DMS153 treated with DMSO at 0.1 percent for 48 hours (cell line): Measurements from ENCODE around the gene SSC5D.
"Not testable (repeated sequence)": the region's sequence is repeated elsewhere in the genome, so short reads cannot be mapped to it uniquely, and the experiment has no call there.

Experiments
- DNase-seq: peaks from one replicate; lab custom pipeline; 2025; ENCODE audit not compliant: unreplicated experiment; lab: John Stamatoyannopoulos, UW

The SSC5D gene

DNA sequence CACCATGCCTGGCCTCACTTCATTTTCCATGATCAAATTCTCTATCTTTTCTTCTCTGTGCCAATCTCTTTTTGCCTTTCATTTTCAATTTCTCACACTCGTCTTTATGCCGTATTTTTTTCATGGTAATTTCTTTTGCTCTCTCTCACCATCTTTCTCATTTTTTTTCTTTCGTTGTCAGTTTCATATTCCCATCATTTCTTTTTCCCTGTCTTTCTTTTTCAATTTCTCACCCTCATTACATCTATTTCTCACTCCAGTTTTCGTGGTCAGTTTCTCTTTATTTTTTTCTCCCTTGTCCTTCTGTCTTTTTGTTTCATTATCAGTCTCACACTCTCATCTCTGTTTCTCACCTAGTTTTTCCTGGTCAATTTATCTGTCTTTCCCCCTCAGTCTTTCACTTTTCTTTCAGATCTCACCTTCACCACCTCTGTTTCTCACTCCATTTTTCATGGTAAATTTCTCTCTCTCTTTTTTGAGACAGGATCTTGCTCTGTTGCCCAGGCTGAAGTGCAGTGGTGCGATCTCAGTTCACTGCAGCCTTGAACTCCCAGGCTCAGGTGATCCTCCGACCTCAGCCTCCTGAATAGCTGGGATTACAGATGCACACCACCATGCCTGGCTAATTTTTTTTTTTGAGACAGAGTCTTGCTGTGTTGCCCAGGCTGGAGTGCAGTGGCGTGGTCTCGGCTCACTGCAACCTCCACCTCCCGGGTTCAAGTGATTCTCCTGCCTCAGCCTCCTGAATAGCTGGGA lies 14.1 kb downstream of the SSC5D start:
- no peak for DNase-seq

- no peak for DNase-seq
Measured at GRCh38 chr19:55503157-55503501, 14.9 kb downstream of the SSC5D start.

GRCh38 chr19:55503502-55504251 lies 15.4 kb downstream of the SSC5D start:
- DNase-seq, result peak; percentile 87

DNA sequence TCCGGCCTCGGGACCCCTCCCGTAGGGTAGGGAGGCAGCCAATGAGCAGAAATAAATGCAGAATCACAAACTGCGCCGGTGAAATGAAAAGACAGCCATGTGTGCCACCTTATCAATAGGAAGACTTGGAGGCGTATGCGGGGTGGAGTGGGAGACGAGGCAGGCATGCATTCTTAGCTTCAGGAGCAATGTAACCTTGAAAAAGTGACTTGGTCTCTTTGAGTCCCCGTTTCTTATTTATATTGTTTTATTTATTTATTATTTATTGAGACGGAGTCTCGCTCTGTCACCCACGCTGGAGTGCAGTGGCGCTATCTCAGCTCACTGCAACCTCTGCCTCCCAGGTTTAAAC lies 16.0 kb downstream of the SSC5D start:
- no peak for DNase-seq

GRCh38 chr19:55504981-55505380 lies 16.7 kb downstream of the SSC5D start:
- DNase-seq, result no peak

DNA sequence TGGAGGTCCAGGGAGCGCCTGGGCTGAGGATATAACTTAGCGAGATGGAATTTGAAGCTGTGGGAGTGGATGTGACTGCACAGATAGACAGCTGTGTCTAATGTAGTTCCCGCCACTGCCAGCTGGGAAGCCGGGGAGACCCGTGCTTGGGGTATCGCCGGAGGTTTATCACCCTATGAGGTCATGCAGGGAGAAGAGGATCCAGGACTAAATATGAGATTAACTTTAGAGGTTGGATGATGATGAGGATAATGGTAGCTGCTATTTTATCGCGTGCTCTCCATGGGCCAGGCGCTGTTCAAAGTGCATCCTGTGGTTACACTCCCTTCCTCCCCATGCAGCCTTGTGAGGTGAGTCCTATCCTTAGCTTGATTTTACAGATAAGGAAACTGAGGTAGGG lies 19.9 kb downstream of the SSC5D start:
- DNase-seq, result no peak

DNA sequence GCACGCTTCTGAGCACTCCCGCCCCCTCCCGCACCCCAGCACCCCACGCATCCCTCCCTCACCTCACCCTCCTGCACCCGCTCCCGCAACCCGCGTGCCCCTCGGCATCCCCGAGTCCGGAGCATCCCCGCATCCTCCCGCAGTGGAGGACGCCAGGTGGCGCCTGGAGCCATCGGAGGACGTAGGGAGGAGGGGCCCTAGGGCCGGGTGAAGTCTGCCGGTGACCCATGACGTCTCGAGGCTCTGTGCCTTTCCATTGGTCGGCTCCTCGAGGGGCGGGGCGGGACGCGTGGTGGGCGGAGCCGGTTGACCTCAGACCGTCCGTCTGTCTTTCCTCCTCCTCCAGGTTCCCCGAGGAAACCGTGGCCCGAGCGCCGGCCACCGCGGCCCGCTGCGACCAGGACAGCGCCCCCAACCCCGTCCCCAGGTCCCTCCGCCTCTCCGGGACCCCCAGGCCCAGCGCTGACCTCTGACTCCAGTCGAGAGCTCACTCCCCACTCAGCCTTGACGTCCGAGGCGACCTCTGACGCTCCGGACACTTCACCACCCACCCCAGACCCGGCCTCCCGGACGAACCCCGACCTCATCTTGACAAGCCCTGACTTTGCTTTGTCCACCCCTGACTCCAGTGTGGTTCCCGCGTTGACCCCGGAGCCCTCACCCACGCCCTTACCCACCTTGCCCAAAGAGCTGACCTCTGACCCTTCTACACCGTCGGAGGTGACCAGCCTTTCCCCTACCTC lies 28.8 kb downstream of the SSC5D start:
- DNase-seq, result peak; percentile 78

GRCh38 chr19:55519451-55520311 lies 31.4 kb downstream of the SSC5D start:
- no peak for DNase-seq

- DNase-seq, result no peak
Measured at GRCh38 chr19:55520691-55521292, 32.6 kb downstream of the SSC5D start.

- no peak for DNase-seq
Measured at GRCh38 chr19:55525289-55526101, 37.3 kb downstream of the SSC5D start.

DNA sequence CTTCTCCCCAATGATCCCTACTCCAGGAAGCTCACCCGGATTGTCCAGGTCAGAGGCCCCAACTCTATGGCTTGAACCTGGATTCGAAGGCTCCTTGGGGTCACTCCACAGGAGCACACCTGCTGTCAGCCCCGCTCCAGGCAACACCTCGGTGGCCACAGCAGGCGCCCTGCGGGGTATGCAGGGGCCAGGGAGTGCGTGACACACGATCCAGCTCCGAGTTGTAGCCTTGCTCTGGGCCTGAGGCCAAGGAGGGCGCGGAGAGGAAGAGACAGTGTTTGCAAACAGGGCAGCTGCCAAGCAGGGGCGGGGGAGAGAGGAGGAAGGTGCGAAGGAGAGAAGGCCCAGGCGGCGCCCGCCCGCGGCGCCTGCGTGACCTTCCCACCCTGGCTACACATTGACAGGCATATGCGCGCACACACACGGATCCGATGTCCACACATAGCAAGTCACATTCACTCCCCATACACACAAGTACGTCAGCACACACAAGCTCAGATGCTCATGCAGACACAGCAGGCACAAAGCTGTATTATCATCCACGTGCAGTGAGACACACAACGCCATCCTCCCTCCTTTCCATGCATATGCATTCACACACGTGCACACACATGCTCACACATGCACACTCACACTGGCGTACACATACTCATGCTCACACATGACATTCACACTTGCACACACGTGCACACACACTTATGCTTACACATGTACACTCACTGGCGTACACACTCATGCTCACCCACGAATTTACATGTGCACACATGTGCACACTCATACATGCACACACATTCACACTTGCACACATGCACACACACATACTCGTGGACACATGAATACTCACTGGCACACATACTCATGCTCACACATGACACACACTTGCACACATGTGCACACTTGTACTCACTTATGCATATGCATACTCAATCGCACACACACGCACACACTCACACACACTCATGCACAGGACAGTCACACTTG lies 38.3 kb downstream of the SSC5D start:
- peak; percentile 64 for DNase-seq

GRCh38 chr19:55527197-55528029 lies 39.2 kb downstream of the SSC5D start:
- no peak for DNase-seq

- DNase-seq, result peak; percentile 86
Measured at GRCh38 chr19:55528030-55528803, 40.0 kb downstream of the SSC5D start.

- DNase-seq, result no peak
Measured at GRCh38 chr19:55529636-55530234, 41.5 kb downstream of the SSC5D start.

GRCh38 chr19:55530996-55531395 lies 42.8 kb downstream of the SSC5D start:
- DNase-seq, result no peak

DNA sequence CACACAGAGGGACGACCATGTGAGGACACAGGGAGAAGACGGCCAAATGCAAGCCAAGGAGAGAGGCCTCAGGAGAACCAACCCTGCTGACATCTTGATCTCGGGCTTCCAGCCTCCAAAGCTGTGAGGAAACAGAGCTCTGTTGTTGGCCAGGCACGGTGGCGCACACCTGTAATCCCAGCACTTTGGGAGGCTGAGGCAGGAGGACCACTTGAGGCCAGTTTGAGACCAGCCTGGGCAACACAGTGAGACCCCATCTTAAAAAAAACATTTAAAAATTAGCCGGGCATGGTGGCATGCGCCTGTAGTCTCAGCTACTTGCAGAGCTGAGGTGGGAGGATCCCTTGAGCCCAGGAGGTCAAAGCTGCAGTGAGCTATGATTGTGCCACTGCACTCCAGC lies 46.0 kb downstream of the SSC5D start:
- DNase-seq, result not testable (repeated sequence)
